ENCODE results near the gene RCC2.
"Not testable (repeated sequence)": the region's sequence is repeated elsewhere in the genome, so short reads cannot be mapped to it uniquely, and the experiment has no call there.

The RCC2 gene

DNA sequence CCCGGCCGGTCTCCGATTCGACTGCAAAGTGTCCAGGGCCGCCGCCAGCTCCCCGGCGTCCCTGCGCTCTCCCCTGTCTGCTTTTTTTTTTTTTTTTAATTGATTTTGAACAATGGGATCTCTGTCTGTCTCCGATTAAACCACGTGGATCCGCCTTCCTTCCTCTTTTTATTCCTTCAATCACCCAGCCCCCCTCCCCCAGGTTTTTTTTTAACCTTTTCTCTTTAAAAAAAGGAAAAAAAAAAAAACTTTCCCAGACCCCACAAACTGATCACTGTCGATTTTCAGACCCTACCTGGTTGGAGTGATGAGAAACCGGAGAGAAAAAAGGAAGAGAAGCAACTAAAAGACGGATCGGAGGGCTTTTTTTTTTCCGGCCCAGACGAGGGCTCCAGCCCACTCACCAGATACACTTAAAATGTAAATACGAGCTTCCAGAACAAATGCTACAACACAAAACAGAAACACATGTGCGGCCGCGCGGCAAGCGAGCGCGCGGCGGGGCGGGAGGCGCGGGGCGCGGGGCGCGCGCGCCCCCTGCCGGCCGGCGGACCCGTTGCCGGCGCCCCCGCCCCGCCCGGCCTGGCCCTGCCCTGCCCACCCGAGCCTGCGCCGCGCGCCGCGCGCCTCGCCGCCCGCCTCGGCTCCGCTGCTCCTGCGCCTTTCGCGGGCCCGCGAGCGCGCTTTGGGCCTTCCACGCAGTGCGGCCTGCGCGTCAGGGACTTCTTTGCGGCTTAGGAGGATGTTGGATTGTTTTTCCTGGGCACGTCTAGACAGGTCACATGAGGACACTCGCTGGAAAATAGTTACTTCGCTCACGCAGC is at the start of gene RCC2:
TSS of gene RCC2 (minus strand) at position 428 of the 824 bp plus-strand sequence. CDS start 1,163 bp downstream, outside the sequence.
- H3K36me3 ChIP-seq (ENCODE audit: low read depth): peaks cover 32% of the 10 kb centered on the region
- H3K27me3 ChIP-seq (ENCODE audit: insufficient read depth, poor library complexity, severe bottlenecking): no peaks in the 10 kb centered on the region
- peak within 1 kb of the TSS; percentile 92 for H3K4me3 ChIP-seq (ENCODE audit: severe bottlenecking)
- ATAC-seq (ENCODE audit: low read depth) (peak; percentile 40), DNase-seq (ENCODE audit: low spot score) (no peak)
- peaks cover 32% of the 10 kb centered on the region for H3K4me1 ChIP-seq (ENCODE audit: insufficient read depth, poor library complexity, severe bottlenecking)
- H3K9me3 ChIP-seq (ENCODE audit: severe bottlenecking): no peaks in the 10 kb centered on the region
- TF ChIP-seq, protein P1, sequence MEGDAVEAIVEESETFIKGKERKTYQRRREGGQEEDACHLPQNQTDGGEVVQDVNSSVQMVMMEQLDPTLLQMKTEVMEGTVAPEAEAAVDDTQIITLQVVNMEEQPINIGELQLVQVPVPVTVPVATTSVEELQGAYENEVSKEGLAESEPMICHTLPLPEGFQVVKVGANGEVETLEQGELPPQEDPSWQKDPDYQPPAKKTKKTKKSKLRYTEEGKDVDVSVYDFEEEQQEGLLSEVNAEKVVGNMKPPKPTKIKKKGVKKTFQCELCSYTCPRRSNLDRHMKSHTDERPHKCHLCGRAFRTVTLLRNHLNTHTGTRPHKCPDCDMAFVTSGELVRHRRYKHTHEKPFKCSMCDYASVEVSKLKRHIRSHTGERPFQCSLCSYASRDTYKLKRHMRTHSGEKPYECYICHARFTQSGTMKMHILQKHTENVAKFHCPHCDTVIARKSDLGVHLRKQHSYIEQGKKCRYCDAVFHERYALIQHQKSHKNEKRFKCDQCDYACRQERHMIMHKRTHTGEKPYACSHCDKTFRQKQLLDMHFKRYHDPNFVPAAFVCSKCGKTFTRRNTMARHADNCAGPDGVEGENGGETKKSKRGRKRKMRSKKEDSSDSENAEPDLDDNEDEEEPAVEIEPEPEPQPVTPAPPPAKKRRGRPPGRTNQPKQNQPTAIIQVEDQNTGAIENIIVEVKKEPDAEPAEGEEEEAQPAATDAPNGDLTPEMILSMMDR (IDR thresholded peaks at IDR 0.05; ENCODE audit: poor library complexity, severe bottlenecking): peak; percentile 63
- H3K27ac ChIP-seq (ENCODE audit: poor library complexity, severe bottlenecking): peak within 1 kb of the TSS; percentile 97

DNA sequence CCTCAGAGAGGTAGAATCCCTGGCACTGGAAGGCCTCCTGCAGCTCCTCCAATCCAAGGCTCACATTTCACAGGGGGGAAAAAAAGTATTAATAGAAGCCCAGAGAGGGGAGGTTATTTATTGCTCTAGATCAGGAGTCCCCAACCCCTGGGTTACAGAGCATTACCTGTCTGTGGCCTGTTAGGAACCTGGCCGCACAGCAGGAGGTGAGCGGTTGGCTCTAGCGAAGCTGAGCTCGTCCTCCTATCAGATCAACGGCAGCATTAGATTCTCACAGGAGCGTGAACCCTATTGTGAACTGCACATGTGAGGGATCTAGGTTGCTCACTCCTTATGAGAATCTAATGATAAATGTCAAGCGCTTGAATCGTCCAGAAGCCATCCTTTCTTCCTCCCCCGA is 46.8 kb upstream of the RCC2 start:
- no peak for DNase-seq (ENCODE audit: low spot score)
- peaks cover 10% of the 10 kb centered on the region for H3K4me1 ChIP-seq (ENCODE audit: insufficient read depth, poor library complexity, severe bottlenecking)

DNA sequence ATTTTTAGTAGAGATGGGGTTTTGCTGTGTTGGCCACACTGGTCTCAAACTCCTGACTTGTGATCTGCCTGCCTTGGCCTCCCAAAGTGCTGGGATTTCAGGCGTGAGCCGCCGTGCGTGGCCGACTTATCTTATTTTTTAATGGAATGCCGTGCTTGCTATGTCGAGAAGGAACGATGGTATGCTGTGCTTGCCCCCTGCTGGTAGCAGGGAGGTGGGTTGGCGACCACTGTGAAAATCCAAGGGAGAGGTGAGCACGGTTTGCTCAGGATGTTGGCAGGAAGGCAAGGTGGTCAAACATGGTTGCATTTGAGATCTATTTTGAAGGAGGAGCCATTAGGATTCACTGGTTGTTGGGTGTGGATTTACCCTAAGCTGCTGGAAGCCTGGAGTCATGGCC is 45.8 kb upstream of the RCC2 start:
- Histone ChIP-seq H3K9me3 (ENCODE audit: severe bottlenecking) (no peaks in the 10 kb centered on the region), H3K27me3 (ENCODE audit: insufficient read depth, poor library complexity, severe bottlenecking) (no peaks in the 10 kb centered on the region), H3K36me3 (ENCODE audit: low read depth) (no peaks in the 10 kb centered on the region), H3K27ac (ENCODE audit: poor library complexity, severe bottlenecking) (no peak overlapping the region), H3K4me1 (ENCODE audit: insufficient read depth, poor library complexity, severe bottlenecking) (peaks cover 10% of the 10 kb centered on the region), H3K4me3 (ENCODE audit: severe bottlenecking) (no peak overlapping the region)
- TF ChIP-seq, protein P1 (IDR thresholded peaks at IDR 0.05; ENCODE audit: poor library complexity, severe bottlenecking): peak; percentile 69
- DNase-seq (ENCODE audit: low spot score): no peak
- peak; percentile 62 for ATAC-seq (ENCODE audit: low read depth)

More for the DNA sequence above, 46.8 kb upstream of the RCC2 start:
- Histone ChIP-seq H3K4me3 (ENCODE audit: severe bottlenecking) (no peak overlapping the region), H3K27me3 (ENCODE audit: insufficient read depth, poor library complexity, severe bottlenecking) (no peaks in the 10 kb centered on the region), H3K36me3 (ENCODE audit: low read depth) (no peaks in the 10 kb centered on the region), H3K9me3 (ENCODE audit: severe bottlenecking) (no peaks in the 10 kb centered on the region), H3K27ac (ENCODE audit: poor library complexity, severe bottlenecking) (no peak overlapping the region)
- ATAC-seq (ENCODE audit: low read depth): no peak
- TF ChIP-seq, protein P1 (IDR thresholded peaks at IDR 0.05; ENCODE audit: poor library complexity, severe bottlenecking): no peak

DNA sequence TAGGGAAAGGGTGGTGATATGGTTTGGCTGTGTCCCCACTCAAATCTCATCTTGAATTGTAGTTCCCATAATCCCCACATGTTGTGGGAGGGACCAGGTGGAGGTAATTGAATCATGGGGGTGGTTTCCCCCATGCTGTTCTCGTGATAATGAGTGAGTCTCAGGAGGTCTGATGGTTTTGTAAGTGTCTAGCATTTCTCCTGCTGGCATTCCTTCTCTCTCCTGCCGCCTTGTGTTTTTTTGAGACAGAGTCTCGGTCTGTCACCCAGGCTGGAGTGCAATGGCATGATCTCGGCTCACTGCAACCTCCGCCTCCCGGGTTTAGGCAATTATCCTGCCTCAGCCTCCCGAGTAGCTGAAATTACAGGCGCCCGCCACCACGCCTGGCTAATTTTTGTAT is 42.5 kb upstream of the RCC2 start:
- ATAC-seq (ENCODE audit: low read depth); H3K27me3 ChIP-seq (ENCODE audit: insufficient read depth, poor library complexity, severe bottlenecking); H3K9me3 ChIP-seq (ENCODE audit: severe bottlenecking); DNase-seq (ENCODE audit: low spot score); H3K4me3 ChIP-seq (ENCODE audit: severe bottlenecking); H3K27ac ChIP-seq (ENCODE audit: poor library complexity, severe bottlenecking); H3K4me1 ChIP-seq (ENCODE audit: insufficient read depth, poor library complexity, severe bottlenecking); H3K36me3 ChIP-seq (ENCODE audit: low read depth): not testable (repeated sequence)

DNA sequence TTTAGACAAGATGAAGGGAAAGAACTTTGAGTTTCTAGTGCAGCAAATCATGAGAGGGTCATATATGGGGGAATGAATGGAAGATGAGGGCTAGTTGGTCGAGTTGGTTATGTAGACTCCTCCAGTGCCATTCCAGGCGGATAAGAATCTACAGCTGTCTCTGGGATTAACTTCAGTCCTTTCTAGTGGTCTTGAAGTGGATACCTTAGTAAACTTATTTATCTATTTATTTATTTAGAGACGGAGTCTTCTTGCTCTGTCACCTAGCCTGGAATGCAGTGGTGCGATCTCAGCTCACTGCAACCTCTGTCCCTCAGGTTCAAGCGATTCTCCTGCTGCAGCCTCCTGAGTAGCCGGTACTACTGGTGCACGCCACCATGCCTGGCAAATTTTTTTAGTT is 41.4 kb upstream of the RCC2 start:
- no peak overlapping the region for H3K27ac ChIP-seq (ENCODE audit: poor library complexity, severe bottlenecking)
- H3K4me1 ChIP-seq (ENCODE audit: insufficient read depth, poor library complexity, severe bottlenecking): peaks cover 4% of the 10 kb centered on the region
- no peak overlapping the region for H3K4me3 ChIP-seq (ENCODE audit: severe bottlenecking)
- H3K27me3 ChIP-seq (ENCODE audit: insufficient read depth, poor library complexity, severe bottlenecking): no peaks in the 10 kb centered on the region
- H3K36me3 ChIP-seq (ENCODE audit: low read depth): no peaks in the 10 kb centered on the region
- TF ChIP-seq, protein P1 (IDR thresholded peaks at IDR 0.05; ENCODE audit: poor library complexity, severe bottlenecking): no peak
- DNase-seq (ENCODE audit: low spot score) (no peak), ATAC-seq (ENCODE audit: low read depth) (no peak)
- no peaks in the 10 kb centered on the region for H3K9me3 ChIP-seq (ENCODE audit: severe bottlenecking)
